ENCODE data around the gene SPEF2.

DNA sequence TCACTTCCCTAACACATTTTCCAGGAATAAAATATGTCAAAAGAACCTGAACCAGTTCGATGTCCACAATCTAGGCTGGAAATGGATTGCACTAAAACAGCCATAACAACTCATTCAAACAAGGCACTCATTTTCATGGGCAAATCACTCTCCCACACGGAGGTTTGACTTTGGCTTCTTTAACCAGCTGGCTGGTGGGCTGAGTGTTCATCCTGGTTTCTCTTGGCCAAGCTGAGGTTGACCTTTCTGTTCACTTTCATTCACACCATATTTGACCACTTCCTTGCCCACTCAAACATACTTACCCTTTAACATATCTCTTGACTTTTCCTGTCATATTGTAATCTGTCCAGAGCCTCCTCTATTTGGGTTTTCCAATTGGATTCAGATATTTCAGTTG, 244.5 kb downstream of the SPEF2 start:
- no peak for TF ChIP-seq CBFB (CRISPR knock-in tag; IDR thresholded peaks at IDR 0.05)
- TF ChIP-seq KDM4B (CRISPR knock-in tag; IDR thresholded peaks at IDR 0.05): no peak
- no peak for TF ChIP-seq TCF7L2 (IDR thresholded peaks at IDR 0.05; ENCODE audit: low read depth, low read length)
- no peak for TF ChIP-seq ZNF567 (CRISPR knock-in tag; IDR thresholded peaks at IDR 0.05; ENCODE audit: borderline replicate concordance)
- TF ChIP-seq, protein P1, sequence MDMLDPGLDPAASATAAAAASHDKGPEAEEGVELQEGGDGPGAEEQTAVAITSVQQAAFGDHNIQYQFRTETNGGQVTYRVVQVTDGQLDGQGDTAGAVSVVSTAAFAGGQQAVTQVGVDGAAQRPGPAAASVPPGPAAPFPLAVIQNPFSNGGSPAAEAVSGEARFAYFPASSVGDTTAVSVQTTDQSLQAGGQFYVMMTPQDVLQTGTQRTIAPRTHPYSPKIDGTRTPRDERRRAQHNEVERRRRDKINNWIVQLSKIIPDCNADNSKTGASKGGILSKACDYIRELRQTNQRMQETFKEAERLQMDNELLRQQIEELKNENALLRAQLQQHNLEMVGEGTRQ (IDR thresholded peaks at IDR 0.05; ENCODE audit: low read depth, low read length): no peak
- TF ChIP-seq, protein P1 (CRISPR knock-in tag; IDR thresholded peaks at IDR 0.05; ENCODE audit: borderline replicate concordance): no peak
- TF ChIP-seq, protein P2, sequence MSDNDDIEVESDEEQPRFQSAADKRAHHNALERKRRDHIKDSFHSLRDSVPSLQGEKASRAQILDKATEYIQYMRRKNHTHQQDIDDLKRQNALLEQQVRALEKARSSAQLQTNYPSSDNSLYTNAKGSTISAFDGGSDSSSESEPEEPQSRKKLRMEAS (IDR thresholded peaks at IDR 0.05): no peak
- no peak for TF ChIP-seq EZH2 (conservative IDR thresholded peaks at IDR 0.05; ENCODE audit: low read depth, low read length)
- TF ChIP-seq, protein P3, sequence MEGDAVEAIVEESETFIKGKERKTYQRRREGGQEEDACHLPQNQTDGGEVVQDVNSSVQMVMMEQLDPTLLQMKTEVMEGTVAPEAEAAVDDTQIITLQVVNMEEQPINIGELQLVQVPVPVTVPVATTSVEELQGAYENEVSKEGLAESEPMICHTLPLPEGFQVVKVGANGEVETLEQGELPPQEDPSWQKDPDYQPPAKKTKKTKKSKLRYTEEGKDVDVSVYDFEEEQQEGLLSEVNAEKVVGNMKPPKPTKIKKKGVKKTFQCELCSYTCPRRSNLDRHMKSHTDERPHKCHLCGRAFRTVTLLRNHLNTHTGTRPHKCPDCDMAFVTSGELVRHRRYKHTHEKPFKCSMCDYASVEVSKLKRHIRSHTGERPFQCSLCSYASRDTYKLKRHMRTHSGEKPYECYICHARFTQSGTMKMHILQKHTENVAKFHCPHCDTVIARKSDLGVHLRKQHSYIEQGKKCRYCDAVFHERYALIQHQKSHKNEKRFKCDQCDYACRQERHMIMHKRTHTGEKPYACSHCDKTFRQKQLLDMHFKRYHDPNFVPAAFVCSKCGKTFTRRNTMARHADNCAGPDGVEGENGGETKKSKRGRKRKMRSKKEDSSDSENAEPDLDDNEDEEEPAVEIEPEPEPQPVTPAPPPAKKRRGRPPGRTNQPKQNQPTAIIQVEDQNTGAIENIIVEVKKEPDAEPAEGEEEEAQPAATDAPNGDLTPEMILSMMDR (CRISPR knock-in tag; IDR thresholded peaks at IDR 0.05): no peak
